GM18868 (cell line): ENCODE data around the gene LAS1L.
"Not testable (repeated sequence)": the region's sequence is repeated elsewhere in the genome, so short reads cannot be mapped to it uniquely, and the experiment has no call there.

ENCODE experiments used
- ATAC-seq: cut with Tn5 transposase; IDR thresholded peaks from one replicate; pipeline ENCODE4 v1.9.1; 2021; ENCODE audit warnings: mild to moderate bottlenecking, moderate library complexity; ENCODE audit not compliant: unreplicated experiment

Gene LAS1L

DNA sequence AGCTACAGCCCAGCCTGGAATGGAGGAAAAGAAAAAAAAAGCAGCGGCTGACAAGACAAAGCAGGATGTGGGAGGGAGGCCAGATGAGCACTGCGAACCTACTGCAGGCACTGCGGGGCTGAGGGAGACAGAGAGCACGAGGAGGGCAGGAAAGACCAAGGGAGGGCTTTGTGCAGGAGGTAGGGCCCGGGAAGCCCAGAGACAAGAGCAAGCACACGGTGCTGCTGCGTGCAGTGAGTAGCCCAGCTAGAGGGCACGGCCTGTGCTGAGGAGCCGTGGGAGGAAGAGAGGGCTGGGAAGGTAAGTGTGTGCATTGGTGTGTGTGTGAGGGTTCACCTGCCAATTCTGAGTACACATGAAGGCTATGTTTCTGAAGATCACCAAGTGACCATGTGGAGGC, 15.6 kb downstream of the LAS1L start:
- not testable (repeated sequence) for ATAC-seq

- no peak for ATAC-seq
Observed at GRCh38 chrX:65517923-65518322, 16.7 kb downstream of the LAS1L start.

- no peak for ATAC-seq
Observed at GRCh38 chrX:65516756-65517155, 17.8 kb downstream of the LAS1L start.

- ATAC-seq = no peak
Observed at GRCh38 chrX:65513610-65514009, 21.0 kb downstream of the LAS1L start.

DNA sequence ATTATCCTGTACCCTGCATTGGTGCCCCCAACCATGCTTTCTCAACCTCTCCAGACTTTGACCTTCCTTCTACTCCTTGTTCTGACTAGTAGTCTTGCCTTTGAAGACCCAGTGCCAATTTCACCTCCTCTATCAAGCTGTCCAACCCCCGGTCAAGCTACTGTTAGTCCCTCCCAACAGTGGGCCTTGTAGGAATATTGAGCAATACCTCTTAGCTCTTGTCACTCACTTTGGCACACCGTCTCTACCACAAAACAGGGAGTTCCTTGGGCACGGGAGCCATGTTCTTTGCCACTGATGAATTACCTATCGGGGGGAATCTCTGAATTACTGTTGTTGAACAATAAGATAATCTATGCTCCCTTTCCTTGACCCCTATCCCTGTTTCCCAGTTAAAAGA, 25.2 kb downstream of the LAS1L start:
- no peak for ATAC-seq

- no peak for ATAC-seq
Observed at GRCh38 chrX:65508851-65509250, 25.7 kb downstream of the LAS1L start.

GRCh38 chrX:65502618-65503017, 32.0 kb downstream of the LAS1L start:
- ATAC-seq = no peak

DNA sequence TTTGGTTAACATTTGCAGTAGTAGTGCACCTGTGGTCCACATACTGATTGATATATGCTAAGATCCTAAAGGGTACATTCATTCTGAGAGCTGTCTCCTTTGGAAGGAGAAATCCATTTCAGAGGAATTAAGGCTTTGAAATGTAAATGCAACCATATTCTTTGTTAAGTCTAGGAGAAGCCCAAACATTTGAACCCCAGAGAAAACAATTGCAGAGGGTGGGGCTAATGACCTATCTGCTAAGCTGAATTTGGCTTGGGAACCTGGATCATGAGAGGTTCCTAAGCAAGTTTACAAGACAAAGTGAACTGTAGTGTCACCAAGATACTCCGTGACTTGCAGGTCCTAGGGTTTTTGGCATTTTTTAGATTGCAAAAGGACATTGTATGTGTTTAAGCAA, 41.2 kb downstream of the LAS1L start:
- ATAC-seq = no peak

GRCh38 chrX:65491620-65492019, 43.0 kb downstream of the LAS1L start:
- no peak for ATAC-seq

- ATAC-seq = no peak
Observed at GRCh38 chrX:65488495-65488894, 46.1 kb downstream of the LAS1L start.

GRCh38 chrX:65480960-65481359, 53.6 kb downstream of the LAS1L start:
- no peak for ATAC-seq

DNA sequence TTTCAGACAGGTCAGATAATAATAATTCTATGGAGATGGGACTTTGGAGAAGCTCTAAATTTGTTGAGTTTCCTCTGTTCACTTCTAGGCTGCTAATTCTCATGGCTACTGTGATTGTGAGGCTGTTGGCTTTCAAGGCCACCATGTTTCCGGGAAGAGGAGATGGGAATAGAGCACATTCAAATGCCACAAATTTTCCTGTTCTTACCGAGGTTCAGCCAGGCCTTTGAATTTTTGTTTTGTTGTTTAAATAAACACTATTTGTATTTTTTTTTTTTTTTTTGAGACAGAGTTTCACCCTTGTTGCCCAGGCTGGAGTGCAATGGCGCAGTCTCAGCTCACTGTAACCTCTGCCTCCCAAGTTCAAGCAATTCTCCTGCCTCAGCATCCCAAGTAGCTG, 55.5 kb downstream of the LAS1L start:
- ATAC-seq = not testable (repeated sequence)

- no peak for ATAC-seq
Observed at GRCh38 chrX:65476564-65476963, 58.0 kb downstream of the LAS1L start.

DNA sequence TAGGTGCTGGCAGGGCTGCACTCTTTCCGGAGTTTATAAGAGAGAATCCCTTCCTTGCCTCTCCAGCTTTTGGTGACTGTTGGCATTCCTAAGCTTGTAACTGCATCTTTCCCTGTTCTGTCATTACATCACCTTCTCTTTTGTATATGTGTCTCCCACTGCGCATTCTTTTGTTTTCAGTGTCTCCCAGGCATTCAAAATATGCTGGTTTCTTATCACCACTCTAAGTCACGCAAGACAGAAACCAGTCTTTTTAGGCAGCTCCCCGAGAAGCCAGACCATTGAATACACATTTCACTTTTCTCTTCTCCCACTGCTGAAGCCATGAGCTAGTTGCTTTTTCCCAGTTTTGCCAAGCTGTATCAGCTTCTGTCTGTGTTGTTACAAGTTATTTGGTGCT, 71.0 kb downstream of the LAS1L start:
- ATAC-seq = no peak
